Osteocyte (in vitro differentiated cells): ENCODE measurements around the gene NDUFB11. TPM values are rescaled to one million over a fixed set of nuclear protein-coding genes. Genes with fewer than 3 reads are reported as not detected.

ENCODE experiments used
- DNase-seq: peaks from one replicate; pipeline ENCODE4 v3.0.0; 2021; ENCODE audit warnings: mixed read lengths; ENCODE audit not compliant: unreplicated experiment; ENCODE audit errors: extremely low spot score
- H3K27ac Mint-ChIP-seq: one replicate; pipeline ENCODE4 v1.8.0; 2021; ENCODE audit warnings: mild to moderate bottlenecking, mixed read lengths; ENCODE audit not compliant: unreplicated experiment
- H3K27me3 Mint-ChIP-seq: one replicate; pipeline ENCODE4 v1.8.0; 2021; ENCODE audit warnings: mixed read lengths; ENCODE audit not compliant: unreplicated experiment
- H3K36me3 Mint-ChIP-seq: one replicate; pipeline ENCODE4 v1.8.0; 2021; ENCODE audit warnings: mixed read lengths; ENCODE audit not compliant: unreplicated experiment
- H3K4me1 Mint-ChIP-seq: one replicate; pipeline ENCODE4 v1.8.0; 2021; ENCODE audit warnings: mixed read lengths; ENCODE audit not compliant: unreplicated experiment
- H3K4me3 Mint-ChIP-seq: one replicate; pipeline ENCODE4 v1.8.0; 2021; ENCODE audit warnings: mild to moderate bottlenecking, moderate library complexity, mixed read lengths; ENCODE audit not compliant: unreplicated experiment
- H3K9me3 Mint-ChIP-seq: one replicate; pipeline ENCODE4 v1.8.0; 2021; ENCODE audit warnings: mixed read lengths; ENCODE audit not compliant: unreplicated experiment
- total RNA-seq: library from RNA; stranded (reverse); gene quantifications from 2 replicates; pipeline ENCODE4 v1.2.1, GENCODE V29; 2021
- TF ChIP-seq, protein P1 (sequence below): fragments of 200-600 bp; sonication (generic); IDR thresholded peaks from 2 replicates; pipeline ENCODE4 v1.5.0; 2021; ENCODE audit warnings: antibody characterized with exemption, mild to moderate bottlenecking, moderate library complexity

The NDUFB11 gene
- total RNA-seq, 1 donor from 2014 or later: 83.6 TPM

- Mint-ChIP-seq H3K27me3 (no peaks in the 10 kb centered on the region), H3K36me3 (peaks cover 5% of the 10 kb centered on the region), H3K9me3 (no peaks in the 10 kb centered on the region), H3K4me3 (no peak overlapping the region), H3K4me1 (no peaks in the 10 kb centered on the region), H3K27ac (no peak overlapping the region)
- TF ChIP-seq, protein P1, sequence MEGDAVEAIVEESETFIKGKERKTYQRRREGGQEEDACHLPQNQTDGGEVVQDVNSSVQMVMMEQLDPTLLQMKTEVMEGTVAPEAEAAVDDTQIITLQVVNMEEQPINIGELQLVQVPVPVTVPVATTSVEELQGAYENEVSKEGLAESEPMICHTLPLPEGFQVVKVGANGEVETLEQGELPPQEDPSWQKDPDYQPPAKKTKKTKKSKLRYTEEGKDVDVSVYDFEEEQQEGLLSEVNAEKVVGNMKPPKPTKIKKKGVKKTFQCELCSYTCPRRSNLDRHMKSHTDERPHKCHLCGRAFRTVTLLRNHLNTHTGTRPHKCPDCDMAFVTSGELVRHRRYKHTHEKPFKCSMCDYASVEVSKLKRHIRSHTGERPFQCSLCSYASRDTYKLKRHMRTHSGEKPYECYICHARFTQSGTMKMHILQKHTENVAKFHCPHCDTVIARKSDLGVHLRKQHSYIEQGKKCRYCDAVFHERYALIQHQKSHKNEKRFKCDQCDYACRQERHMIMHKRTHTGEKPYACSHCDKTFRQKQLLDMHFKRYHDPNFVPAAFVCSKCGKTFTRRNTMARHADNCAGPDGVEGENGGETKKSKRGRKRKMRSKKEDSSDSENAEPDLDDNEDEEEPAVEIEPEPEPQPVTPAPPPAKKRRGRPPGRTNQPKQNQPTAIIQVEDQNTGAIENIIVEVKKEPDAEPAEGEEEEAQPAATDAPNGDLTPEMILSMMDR: no peak
- no peak for DNase-seq
Observed at GRCh38 chrX:47170861-47171692, 26.6 kb upstream of the NDUFB11 start.

- no peaks in the 10 kb centered on the region for H3K27me3 Mint-ChIP-seq
Observed at GRCh38 chrX:47169726-47170515, 25.4 kb upstream of the NDUFB11 start.

DNA sequence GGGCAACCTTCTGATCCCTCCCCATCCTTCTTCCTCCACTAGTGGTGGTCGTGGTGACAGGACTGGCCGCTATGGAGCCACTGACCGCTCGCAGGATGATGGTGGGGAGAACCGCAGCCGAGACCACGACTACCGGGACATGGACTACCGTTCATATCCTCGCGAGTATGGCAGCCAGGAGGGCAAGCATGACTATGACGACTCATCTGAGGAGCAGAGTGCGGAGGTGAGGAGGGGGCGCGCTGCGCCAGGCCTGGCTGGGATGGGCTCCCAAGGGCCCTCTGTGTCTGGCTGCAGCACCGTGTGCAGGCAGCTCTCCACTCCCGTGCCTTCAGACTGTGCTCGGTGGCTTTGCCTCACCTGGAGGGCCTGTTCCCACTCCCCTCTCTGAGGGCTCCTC lies 24.8 kb upstream of the NDUFB11 start:
- TF ChIP-seq, protein P1: no peak
- no peak for DNase-seq
- no peak overlapping the region for H3K4me3 Mint-ChIP-seq
- no peak overlapping the region for H3K27ac Mint-ChIP-seq
- peaks cover 4% of the 10 kb centered on the region for H3K36me3 Mint-ChIP-seq
- H3K4me1 Mint-ChIP-seq: no peaks in the 10 kb centered on the region
- H3K27me3 Mint-ChIP-seq: no peaks in the 10 kb centered on the region
- no peaks in the 10 kb centered on the region for H3K9me3 Mint-ChIP-seq

More at GRCh38 chrX:47169726-47170515, 25.4 kb upstream of the NDUFB11 start:
- TF ChIP-seq, protein P1: no peak
- H3K4me3 Mint-ChIP-seq: no peak overlapping the region
- H3K27ac Mint-ChIP-seq: no peak overlapping the region
- H3K36me3 Mint-ChIP-seq: peaks cover 5% of the 10 kb centered on the region
- no peak for DNase-seq
- H3K9me3 Mint-ChIP-seq: no peaks in the 10 kb centered on the region
- no peaks in the 10 kb centered on the region for H3K4me1 Mint-ChIP-seq

GRCh38 chrX:47168495-47169073 lies 24.1 kb upstream of the NDUFB11 start:
- Mint-ChIP-seq H3K27me3 (no peaks in the 10 kb centered on the region), H3K36me3 (peaks cover 2% of the 10 kb centered on the region), H3K9me3 (no peaks in the 10 kb centered on the region), H3K4me1 (no peaks in the 10 kb centered on the region), H3K27ac (no peak overlapping the region), H3K4me3 (no peak overlapping the region)
- TF ChIP-seq, protein P1: no peak
- DNase-seq: no peak

DNA sequence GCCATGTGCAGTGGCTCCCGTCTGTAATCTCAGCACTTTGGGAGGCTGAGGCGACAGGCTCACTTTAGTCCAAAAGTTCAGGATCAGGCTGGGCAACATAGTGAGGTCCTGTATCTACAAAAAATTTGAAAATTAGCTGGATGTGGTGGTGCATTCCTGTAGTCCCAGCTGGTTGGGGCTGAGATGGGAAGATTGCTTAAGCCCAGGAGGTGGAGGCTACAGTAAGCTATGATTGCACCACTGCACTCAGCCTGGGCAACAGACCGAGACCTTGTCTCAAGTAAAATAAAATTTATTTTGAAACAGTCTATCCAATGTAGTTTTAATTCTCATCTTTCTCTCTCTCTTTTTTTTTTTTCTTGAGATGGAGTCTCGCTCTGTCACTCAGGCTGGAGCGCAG lies 21.6 kb upstream of the NDUFB11 start:
- H3K36me3 Mint-ChIP-seq: no peaks in the 10 kb centered on the region
- no peaks in the 10 kb centered on the region for H3K9me3 Mint-ChIP-seq
- no peak overlapping the region for H3K27ac Mint-ChIP-seq
- TF ChIP-seq, protein P1: no peak
- no peak overlapping the region for H3K4me3 Mint-ChIP-seq
- no peaks in the 10 kb centered on the region for H3K27me3 Mint-ChIP-seq
- no peaks in the 10 kb centered on the region for H3K4me1 Mint-ChIP-seq
- DNase-seq: no peak
